ENCODE results near the gene KCNF1.

DNA sequence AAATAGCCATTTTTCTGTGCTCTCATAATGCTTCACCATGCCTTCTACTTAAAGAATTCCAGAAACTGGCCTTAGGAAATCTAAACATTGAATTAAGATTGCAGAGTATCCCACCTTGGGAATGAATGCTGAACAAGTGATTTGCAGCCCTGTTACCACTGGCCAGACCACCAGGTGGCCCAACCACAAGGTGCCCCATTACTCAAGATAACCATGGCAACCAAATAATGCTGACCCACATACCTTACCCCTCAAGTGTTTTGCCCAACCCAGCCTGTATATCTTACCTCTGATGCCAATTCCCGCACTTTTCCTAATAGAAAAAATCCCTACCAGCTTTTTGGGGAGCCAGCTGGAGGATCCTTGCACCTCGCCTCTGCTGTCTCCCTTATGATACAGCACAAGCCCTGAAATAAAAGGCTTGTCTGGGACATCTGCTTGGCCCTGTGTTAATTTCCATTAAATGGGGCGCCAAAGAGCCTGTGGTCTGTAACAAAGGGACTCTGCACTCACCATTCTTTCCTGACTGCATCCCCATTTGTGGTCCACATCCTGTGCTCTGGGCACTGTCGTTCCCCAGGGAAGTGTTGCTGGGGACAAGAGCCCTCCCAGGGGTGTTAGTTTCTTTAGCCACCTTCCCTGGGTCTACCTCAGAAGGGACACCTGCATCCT, 17.3 kb upstream of the KCNF1 start:
- TF ChIP-seq NFIC (IDR thresholded peaks at IDR 0.05; ENCODE audit: low read depth, low read length) (no peak), ESRRA (IDR thresholded peaks at IDR 0.05; ENCODE audit: low read length) (no peak)
- TF ChIP-seq, protein P1, sequence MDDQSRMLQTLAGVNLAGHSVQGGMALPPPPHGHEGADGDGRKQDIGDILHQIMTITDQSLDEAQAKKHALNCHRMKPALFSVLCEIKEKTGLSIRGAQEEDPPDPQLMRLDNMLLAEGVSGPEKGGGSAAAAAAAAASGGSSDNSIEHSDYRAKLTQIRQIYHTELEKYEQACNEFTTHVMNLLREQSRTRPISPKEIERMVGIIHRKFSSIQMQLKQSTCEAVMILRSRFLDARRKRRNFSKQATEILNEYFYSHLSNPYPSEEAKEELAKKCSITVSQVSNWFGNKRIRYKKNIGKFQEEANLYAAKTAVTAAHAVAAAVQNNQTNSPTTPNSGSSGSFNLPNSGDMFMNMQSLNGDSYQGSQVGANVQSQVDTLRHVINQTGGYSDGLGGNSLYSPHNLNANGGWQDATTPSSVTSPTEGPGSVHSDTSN (IDR thresholded peaks at IDR 0.05; ENCODE audit: insufficient replicate concordance, low read depth, low read length): no peak
